Head of caudate nucleus (tissue), 42 donors: ENCODE data around the gene TJAP1.
"Not testable (repeated sequence)": the region's sequence is repeated elsewhere in the genome, so short reads cannot be mapped to it uniquely, and the experiment has no call there.

Experiments
- DNase-seq, 42 donors: peaks; one replicate each; pipeline versions ENCODE4 v3.0.0 to v3.0.0-alpha.2; 2020 to 2021; ENCODE audit warnings: mixed read lengths in 7 of 42
- intact Hi-C: fragments of 100-400 bp; cut with DNase I; formaldehyde crosslinking; loops from one replicate; pipeline ENCODE4 v1.15.0; 2022

The TJAP1 gene

GRCh38 chr6:43451939-43452338 is 25.4 kb upstream of the TJAP1 start:
- DNase-seq: no peak
- intact Hi-C loops: no loop called here

GRCh38 chr6:43452896-43453295 is 24.5 kb upstream of the TJAP1 start:
- no peak for DNase-seq
- intact Hi-C loops: no loop called here

- DNase-seq: no peak
- intact Hi-C loops: loop anchor here (2.0 kb wide), 2 partner anchors 43 to 53 kb away; no protein-coding TSS in a partner anchor
Observed at GRCh38 chr6:43453831-43454230, 23.5 kb upstream of the TJAP1 start.

GRCh38 chr6:43454290-43454695 is 23.1 kb upstream of the TJAP1 start:
- intact Hi-C loops: loop anchor here (2.0 kb wide), 2 partner anchors 43 to 53 kb away; no protein-coding TSS in a partner anchor
- DNase-seq: peak in 8 of 42 donors; percentile 80 to 92 (median 87)

- DNase-seq: peak in 41 of 42 donors; percentile 13 to 96 (median 88)
- intact Hi-C loops: loop anchor here (2.0 kb wide), 2 partner anchors 42 to 52 kb away; no protein-coding TSS in a partner anchor
Observed at GRCh38 chr6:43454696-43455530, 22.5 kb upstream of the TJAP1 start.

GRCh38 chr6:43455531-43456428 is 21.6 kb upstream of the TJAP1 start, which contains the start of gene DLK2:
DLK2 (minus strand) TSS chr6:43455548; CDS start chr6:43454825, 723 bp downstream.
- intact Hi-C loops: loop anchor here (2.0 kb wide), 2 partner anchors 41 to 51 kb away; no protein-coding TSS in a partner anchor
- DNase-seq: peak; percentile 18 to 86 (median 66)

GRCh38 chr6:43457643-43458042 is 19.7 kb upstream of the TJAP1 start:
- peak in 11 of 42 donors; percentile 20 to 63 (median 40) for DNase-seq
- intact Hi-C loops: no loop called here

- DNase-seq, intact Hi-C loops: not testable (repeated sequence)
Observed at GRCh38 chr6:43458154-43458553, 19.2 kb upstream of the TJAP1 start.

- no peak for DNase-seq
- intact Hi-C loops: no loop called here
Observed at GRCh38 chr6:43459535-43459934, 17.8 kb upstream of the TJAP1 start.

- intact Hi-C loops: no loop called here
- no peak for DNase-seq
Observed at GRCh38 chr6:43460032-43460431, 17.3 kb upstream of the TJAP1 start.

- peak in 3 of 42 donors; percentile 22 to 61 (median 33) for DNase-seq
- intact Hi-C loops: no loop called here
Observed at GRCh38 chr6:43461936-43462335, 15.4 kb upstream of the TJAP1 start.

- DNase-seq: no peak
- intact Hi-C loops: no loop called here
Observed at GRCh38 chr6:43464337-43464736, 13.0 kb upstream of the TJAP1 start.

- intact Hi-C loops: no loop called here
- DNase-seq: no peak
Observed at GRCh38 chr6:43465948-43466347, 11.4 kb upstream of the TJAP1 start.

GRCh38 chr6:43467265-43467664 is 10.1 kb upstream of the TJAP1 start:
- intact Hi-C loops, DNase-seq: not testable (repeated sequence)

GRCh38 chr6:43467752-43468151 is 9.6 kb upstream of the TJAP1 start:
- DNase-seq: no peak
- intact Hi-C loops: no loop called here

- no peak for DNase-seq
- intact Hi-C loops: no loop called here
Observed at GRCh38 chr6:43468240-43468639, 9.1 kb upstream of the TJAP1 start.

GRCh38 chr6:43468748-43469681 is 8.4 kb upstream of the TJAP1 start:
- intact Hi-C loops: no loop called here
- DNase-seq: no peak

- intact Hi-C loops: no loop called here
- no peak for DNase-seq
Observed at GRCh38 chr6:43469947-43470346, 7.4 kb upstream of the TJAP1 start.

- DNase-seq: no peak
- intact Hi-C loops: no loop called here
Observed at GRCh38 chr6:43471399-43471798, 6.0 kb upstream of the TJAP1 start.
